GM21576 (cell line): ENCODE measurements around the gene CAV3.
A peak's percentile ranks its signal among the peaks of the same experiment; 100 is the strongest.
"Not testable (repeated sequence)": the region's sequence is repeated elsewhere in the genome, so short reads cannot be mapped to it uniquely, and the experiment has no call there.

Experiments used
- ATAC-seq: cut with Tn5 transposase; IDR thresholded peaks from one replicate; pipeline ENCODE4 v1.9.1; 2021; ENCODE audit warnings: mild to moderate bottlenecking, moderate library complexity; ENCODE audit not compliant: unreplicated experiment

Gene CAV3

GRCh38 chr3:8733332-8734094, at the start of gene CAV3:
CAV3 (plus strand) TSS chr3:8733802; CDS start chr3:8733877, 75 bp downstream.
- no peak for ATAC-seq

- not testable (repeated sequence) for ATAC-seq
These were observed 48.6 kb upstream of the CAV3 start for GRCh38 chr3:8684992-8685391.

- not testable (repeated sequence) for ATAC-seq
These were observed 42.3 kb upstream of the CAV3 start for GRCh38 chr3:8691295-8691694.

- no peak for ATAC-seq
These were observed 31.0 kb upstream of the CAV3 start for GRCh38 chr3:8702560-8702959.

GRCh38 chr3:8705575-8705974, 28.0 kb upstream of the CAV3 start:
- ATAC-seq = no peak

GRCh38 chr3:8709287-8709686, 24.3 kb upstream of the CAV3 start:
- no peak for ATAC-seq

- no peak for ATAC-seq
These were observed 23.6 kb upstream of the CAV3 start for GRCh38 chr3:8709801-8710507.

GRCh38 chr3:8712045-8712907, 21.3 kb upstream of the CAV3 start:
- ATAC-seq = no peak

GRCh38 chr3:8712908-8713255, 20.7 kb upstream of the CAV3 start:
- ATAC-seq = no peak

- peak; percentile 56 for ATAC-seq
These were observed 19.5 kb upstream of the CAV3 start for GRCh38 chr3:8713901-8714759.

GRCh38 chr3:8715757-8716156, 17.8 kb upstream of the CAV3 start:
- ATAC-seq = not testable (repeated sequence)

- ATAC-seq = no peak
These were observed 10.8 kb upstream of the CAV3 start for GRCh38 chr3:8722808-8723207.

GRCh38 chr3:8723612-8724011, 10.0 kb upstream of the CAV3 start:
- ATAC-seq = no peak

GRCh38 chr3:8724108-8724752, 9.4 kb upstream of the CAV3 start:
- ATAC-seq = no peak

GRCh38 chr3:8727605-8728512, 5.7 kb upstream of the CAV3 start:
- ATAC-seq = no peak

- ATAC-seq = no peak
These were observed 4.1 kb upstream of the CAV3 start for GRCh38 chr3:8729479-8729878.

- no peak for ATAC-seq
These were observed 2.9 kb upstream of the CAV3 start for GRCh38 chr3:8730656-8731055.

GRCh38 chr3:8732413-8732812, 1.2 kb upstream of the CAV3 start:
- no peak for ATAC-seq
